NCI-H2196 (cell line): ENCODE results near the gene AMH.
A peak's percentile ranks its signal among the peaks of the same experiment; 100 is the strongest.
"Not testable (repeated sequence)": the region's sequence is repeated elsewhere in the genome, so short reads cannot be mapped to it uniquely, and the experiment has no call there.

Experiments
- DNase-seq: peaks from one replicate; lab custom pipeline; 2025; ENCODE audit not compliant: unreplicated experiment; lab: John Stamatoyannopoulos, UW

The AMH gene

GRCh38 chr19:2269244-2270156, 20.4 kb downstream of the AMH start:
- DNase-seq = peak; percentile 95

GRCh38 chr19:2270157-2270422, 21.0 kb downstream of the AMH start:
- no peak for DNase-seq

GRCh38 chr19:2270423-2271233, 21.5 kb downstream of the AMH start:
- peak; percentile 34 for DNase-seq

- no peak for DNase-seq
These were observed 22.3 kb downstream of the AMH start for GRCh38 chr19:2271234-2272103.

DNA sequence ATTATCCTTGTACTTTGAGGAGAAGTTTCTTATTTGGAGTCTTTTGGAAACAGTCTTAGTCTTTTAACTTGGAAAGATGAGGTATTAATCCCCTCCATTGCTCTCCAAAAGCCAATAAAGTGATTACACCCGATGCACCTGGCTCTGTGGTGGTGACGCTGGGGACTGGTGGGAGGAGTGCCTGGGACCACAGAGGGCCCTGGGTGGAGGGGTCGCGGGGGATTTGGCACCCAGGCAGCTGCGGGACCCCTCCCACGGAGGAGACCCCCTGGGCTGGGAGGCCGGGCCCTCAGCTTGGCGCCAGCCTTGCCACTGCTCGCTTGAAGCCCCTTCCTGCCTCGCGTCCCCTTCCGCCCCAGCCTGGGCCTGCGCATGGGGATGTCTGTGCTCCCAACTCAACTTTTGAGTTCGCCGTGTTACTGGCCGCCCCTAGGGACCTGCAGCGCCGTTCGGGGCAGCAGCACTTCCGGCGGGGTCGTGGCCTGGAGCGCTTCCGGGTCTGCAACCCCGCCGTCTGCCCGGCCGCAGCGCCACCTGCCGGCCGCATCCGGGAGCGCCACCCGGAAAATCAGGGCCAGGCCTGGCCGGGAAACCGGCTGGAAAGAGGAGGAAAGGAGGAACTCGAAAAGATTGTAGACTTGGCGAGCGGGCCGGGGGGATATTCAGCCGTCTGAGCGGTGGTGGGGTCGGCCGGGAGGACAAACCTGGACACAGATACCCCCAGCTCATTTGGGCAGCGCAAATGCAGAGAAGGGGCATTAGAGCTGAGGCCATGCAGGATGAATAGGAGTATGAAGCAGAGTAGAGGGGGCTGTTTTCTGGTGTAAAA, 24.4 kb downstream of the AMH start:
- DNase-seq = peak; percentile 83

- DNase-seq = no peak
These were observed 25.1 kb downstream of the AMH start for GRCh38 chr19:2274185-2274711.

DNA sequence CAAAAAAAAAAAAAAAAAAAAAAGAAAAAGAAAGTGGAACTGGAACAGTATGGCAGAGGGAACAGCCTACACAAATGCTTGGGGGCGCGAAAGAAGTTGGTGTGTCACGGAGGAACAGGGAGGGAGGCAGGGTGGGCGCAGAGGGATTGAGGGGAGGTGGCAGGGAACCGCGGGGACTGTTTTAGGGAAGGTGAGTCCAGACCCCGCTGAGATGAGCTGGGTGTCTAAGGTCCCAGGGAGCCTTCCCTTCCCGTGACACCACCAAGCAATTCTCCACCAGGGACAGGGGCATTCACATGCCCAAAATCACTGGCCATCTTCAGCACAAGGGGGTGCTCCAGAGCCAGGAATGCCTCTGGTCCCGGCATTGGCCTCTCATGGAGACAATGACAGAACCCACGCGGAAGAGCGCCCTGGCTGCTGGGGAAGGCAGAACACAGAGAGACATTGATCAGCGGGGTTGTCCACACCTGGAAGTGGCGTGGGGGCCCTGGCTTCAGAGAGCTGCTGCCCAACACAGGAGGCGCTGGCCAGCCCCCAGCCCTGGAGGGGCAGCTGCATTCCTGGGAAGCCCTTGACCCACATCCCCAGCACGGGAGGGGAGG, 25.9 kb downstream of the AMH start:
- peak; percentile 73 for DNase-seq

DNA sequence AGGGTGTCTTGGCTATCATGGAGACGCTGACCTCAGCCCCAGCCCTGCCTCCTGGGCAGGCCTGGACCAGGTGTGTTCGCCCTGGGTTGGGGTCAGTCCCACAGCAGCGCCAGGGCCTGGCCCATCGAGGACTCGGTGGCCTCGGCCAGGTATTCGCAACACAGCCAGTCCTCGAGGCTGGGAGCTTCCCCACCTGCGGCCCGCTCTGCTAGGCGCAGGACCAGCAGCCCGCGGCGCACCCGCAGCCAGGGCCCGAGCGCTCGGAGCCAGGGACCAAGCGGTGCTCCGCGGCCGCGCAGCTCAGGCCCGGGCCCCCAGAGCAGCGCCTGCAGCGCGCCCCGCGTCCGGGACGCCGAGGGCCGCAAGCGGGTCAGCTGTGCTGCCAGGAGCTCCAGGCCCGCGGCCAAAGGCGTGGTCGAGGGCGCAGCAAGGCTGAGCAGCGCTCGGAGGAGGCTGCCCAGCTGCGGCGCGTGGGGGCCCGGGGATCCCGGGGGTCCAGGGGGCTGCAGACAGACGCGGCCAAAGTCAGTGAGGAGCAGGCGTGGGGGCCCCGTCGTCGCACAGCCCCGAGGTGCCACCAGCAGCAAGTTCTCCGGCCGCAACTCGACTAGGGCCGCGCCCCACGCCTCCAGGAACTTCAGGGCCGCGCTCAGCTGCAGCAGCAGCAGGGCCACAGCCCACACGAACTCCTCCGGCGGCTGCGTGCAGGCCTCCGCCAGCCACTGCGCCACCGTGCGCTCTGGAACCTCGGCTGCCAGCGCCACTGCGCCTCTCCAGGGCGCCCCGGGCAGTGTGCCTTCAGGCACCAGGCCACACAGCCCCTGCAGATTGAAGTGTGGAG, 26.7 kb downstream of the AMH start:
- no peak for DNase-seq

- no peak for DNase-seq
These were observed 27.4 kb downstream of the AMH start for GRCh38 chr19:2276429-2276986.

GRCh38 chr19:2277138-2277537, 28.0 kb downstream of the AMH start:
- no peak for DNase-seq

- DNase-seq = no peak
These were observed 29.5 kb downstream of the AMH start for GRCh38 chr19:2278459-2279158.

GRCh38 chr19:2280633-2281264, 31.6 kb downstream of the AMH start:
- no peak for DNase-seq

- DNase-seq = not testable (repeated sequence)
These were observed 32.3 kb downstream of the AMH start for GRCh38 chr19:2281265-2282061.

DNA sequence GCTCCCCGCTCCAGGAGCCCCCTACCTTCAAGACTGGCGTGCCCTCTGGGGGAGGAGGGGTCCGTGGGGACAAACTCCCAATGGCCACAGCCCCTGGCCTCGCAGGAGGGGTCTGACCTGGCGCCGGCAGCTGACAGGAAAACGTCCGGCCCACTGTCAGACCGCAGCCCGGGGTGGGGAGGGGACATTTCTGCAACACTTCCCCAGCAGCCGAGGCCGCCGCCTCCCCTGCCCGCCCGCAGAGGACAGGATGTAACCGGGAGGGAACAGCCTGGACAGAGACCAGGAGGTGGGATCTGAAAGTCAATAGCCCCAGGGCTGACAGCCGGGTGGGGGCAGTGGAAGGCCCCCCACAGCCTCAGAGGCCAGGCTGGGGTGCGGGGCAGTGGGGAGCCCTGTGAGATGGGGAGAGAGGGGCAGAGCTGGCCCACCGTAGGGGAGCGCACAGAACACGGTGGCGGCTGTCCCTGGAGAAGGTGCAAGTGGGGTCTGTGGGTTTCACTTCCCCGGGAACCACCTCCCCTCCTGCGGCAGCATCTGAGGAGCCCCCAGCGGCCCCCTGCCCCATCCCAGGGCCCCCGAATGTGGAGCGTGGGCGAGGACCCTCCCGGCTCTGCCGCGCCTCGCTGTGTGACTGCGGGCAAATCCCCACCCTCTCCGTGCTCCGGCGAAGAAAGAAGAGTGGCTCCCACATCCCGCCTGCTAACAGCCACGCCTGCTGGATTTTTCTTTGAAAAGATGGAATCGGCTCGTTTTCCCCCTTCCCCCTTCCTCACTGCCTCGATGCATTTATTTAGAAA, 33.1 kb downstream of the AMH start, which contains the start of gene PEAK3:
Gene PEAK3, minus strand, starts transcription at position 114 of the 800 bp plus-strand sequence. CDS start 1,244 bp downstream, outside the sequence.
- no peak for DNase-seq

DNA sequence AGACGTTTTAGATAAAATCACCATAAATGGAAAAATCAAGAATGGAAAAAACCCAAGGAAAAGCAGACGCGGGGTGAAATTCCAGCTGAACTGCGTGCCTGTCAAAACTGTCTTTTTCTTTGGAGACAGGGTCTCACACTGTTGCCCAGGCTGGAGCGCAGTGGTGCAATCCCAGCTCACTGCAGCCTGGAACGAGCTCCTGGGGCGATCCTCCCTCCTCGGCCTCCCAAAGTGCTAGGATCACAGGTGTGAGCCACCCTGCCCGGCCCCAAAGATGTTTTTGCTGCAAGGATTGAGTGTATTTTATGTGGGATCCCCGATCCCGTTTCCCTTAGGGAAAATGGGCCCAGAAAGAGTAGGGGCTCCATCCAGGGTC, 33.7 kb downstream of the AMH start:
- no peak for DNase-seq
